HEK293 (cell line): ENCODE data around the gene SPNS2.

Experiments used
- GLI2 ChIP-seq: fragments of 450-650 bp; formaldehyde crosslinking; IDR thresholded peaks from 2 replicates; pipeline ENCODE4; 2017; ENCODE audit warnings: missing biosample characterization, missing genetic modification characterization, low read depth, borderline replicate concordance
- YY1 ChIP-seq: fragments of 450-650 bp; formaldehyde crosslinking; IDR thresholded peaks from 2 replicates; pipeline ENCODE4 v1.5.1; 2018; ENCODE audit warnings: missing biosample characterization, missing genetic modification characterization
- ZFHX2 ChIP-seq: fragments of 450-650 bp; formaldehyde crosslinking; conservative IDR thresholded peaks from 2 replicates; pipeline ENCODE4 v1.5.1; 2016; ENCODE audit warnings: missing biosample characterization, missing genetic modification characterization
- ZNF138 ChIP-seq: fragments of 450-650 bp; formaldehyde crosslinking; IDR thresholded peaks from 2 replicates; pipeline ENCODE4 v1.5.1; 2016; ENCODE audit warnings: missing biosample characterization, missing genetic modification characterization, borderline replicate concordance
- ZNF510 ChIP-seq: fragments of 450-650 bp; formaldehyde crosslinking; IDR thresholded peaks from 2 replicates; pipeline ENCODE4 v1.5.1; 2018; ENCODE audit warnings: mild to moderate bottlenecking, missing genetic modification characterization, missing biosample characterization; ENCODE audit not compliant: insufficient replicate concordance
- ZNF670 ChIP-seq: fragments of 450-650 bp; formaldehyde crosslinking; IDR thresholded peaks from 2 replicates; pipeline ENCODE4 v1.5.1; 2016; ENCODE audit warnings: missing biosample characterization, missing genetic modification characterization, low read depth
- ZNF768 ChIP-seq: fragments of 450-650 bp; formaldehyde crosslinking; IDR thresholded peaks from 2 replicates; pipeline ENCODE4 v1.5.1; 2018; ENCODE audit warnings: missing biosample characterization, mild to moderate bottlenecking, missing genetic modification characterization
- ZNF792 ChIP-seq: fragments of 450-650 bp; formaldehyde crosslinking; IDR thresholded peaks from 2 replicates; pipeline ENCODE4 v1.5.1; 2016; ENCODE audit warnings: missing biosample characterization, missing genetic modification characterization
- TF ChIP-seq, protein P1 (sequence below): fragments of 450-650 bp; formaldehyde crosslinking; IDR thresholded peaks from 2 replicates; pipeline ENCODE4 v1.5.1; 2016; ENCODE audit warnings: missing biosample characterization, missing genetic modification characterization
- TF ChIP-seq, protein P2 (sequence below): fragments of 450-650 bp; formaldehyde crosslinking; IDR thresholded peaks from 2 replicates; pipeline ENCODE4 v1.5.1; 2017; ENCODE audit warnings: missing biosample characterization, missing genetic modification characterization
- TF ChIP-seq, protein P3 (sequence below): fragments of 450-650 bp; formaldehyde crosslinking; conservative IDR thresholded peaks from 2 replicates; pipeline ENCODE4 v1.5.1; 2016; ENCODE audit warnings: low read depth, missing biosample characterization, missing genetic modification characterization
- TF ChIP-seq, protein P4 (sequence below): fragments of 450-650 bp; formaldehyde crosslinking; IDR thresholded peaks from 2 replicates; pipeline ENCODE4 v1.5.1; 2016; ENCODE audit warnings: missing biosample characterization, missing genetic modification characterization, low read depth

- TF ChIP-seq, protein P1, sequence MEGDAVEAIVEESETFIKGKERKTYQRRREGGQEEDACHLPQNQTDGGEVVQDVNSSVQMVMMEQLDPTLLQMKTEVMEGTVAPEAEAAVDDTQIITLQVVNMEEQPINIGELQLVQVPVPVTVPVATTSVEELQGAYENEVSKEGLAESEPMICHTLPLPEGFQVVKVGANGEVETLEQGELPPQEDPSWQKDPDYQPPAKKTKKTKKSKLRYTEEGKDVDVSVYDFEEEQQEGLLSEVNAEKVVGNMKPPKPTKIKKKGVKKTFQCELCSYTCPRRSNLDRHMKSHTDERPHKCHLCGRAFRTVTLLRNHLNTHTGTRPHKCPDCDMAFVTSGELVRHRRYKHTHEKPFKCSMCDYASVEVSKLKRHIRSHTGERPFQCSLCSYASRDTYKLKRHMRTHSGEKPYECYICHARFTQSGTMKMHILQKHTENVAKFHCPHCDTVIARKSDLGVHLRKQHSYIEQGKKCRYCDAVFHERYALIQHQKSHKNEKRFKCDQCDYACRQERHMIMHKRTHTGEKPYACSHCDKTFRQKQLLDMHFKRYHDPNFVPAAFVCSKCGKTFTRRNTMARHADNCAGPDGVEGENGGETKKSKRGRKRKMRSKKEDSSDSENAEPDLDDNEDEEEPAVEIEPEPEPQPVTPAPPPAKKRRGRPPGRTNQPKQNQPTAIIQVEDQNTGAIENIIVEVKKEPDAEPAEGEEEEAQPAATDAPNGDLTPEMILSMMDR (tag by site-specific recombination), result no peak
- TF ChIP-seq, protein P2, sequence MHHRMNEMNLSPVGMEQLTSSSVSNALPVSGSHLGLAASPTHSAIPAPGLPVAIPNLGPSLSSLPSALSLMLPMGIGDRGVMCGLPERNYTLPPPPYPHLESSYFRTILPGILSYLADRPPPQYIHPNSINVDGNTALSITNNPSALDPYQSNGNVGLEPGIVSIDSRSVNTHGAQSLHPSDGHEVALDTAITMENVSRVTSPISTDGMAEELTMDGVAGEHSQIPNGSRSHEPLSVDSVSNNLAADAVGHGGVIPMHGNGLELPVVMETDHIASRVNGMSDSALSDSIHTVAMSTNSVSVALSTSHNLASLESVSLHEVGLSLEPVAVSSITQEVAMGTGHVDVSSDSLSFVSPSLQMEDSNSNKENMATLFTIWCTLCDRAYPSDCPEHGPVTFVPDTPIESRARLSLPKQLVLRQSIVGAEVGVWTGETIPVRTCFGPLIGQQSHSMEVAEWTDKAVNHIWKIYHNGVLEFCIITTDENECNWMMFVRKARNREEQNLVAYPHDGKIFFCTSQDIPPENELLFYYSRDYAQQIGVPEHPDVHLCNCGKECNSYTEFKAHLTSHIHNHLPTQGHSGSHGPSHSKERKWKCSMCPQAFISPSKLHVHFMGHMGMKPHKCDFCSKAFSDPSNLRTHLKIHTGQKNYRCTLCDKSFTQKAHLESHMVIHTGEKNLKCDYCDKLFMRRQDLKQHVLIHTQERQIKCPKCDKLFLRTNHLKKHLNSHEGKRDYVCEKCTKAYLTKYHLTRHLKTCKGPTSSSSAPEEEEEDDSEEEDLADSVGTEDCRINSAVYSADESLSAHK, result no peak
- TF ChIP-seq ZNF768 (tag by site-specific recombination) (no peak), GLI2 (tag by site-specific recombination) (no peak), ZNF792 (no peak), YY1 (no peak), ZNF670 (tag by site-specific recombination) (no peak), ZNF510 (tag by site-specific recombination) (no peak), ZFHX2 (tag by site-specific recombination) (no peak), ZNF138 (tag by site-specific recombination) (no peak)
- TF ChIP-seq, protein P3, sequence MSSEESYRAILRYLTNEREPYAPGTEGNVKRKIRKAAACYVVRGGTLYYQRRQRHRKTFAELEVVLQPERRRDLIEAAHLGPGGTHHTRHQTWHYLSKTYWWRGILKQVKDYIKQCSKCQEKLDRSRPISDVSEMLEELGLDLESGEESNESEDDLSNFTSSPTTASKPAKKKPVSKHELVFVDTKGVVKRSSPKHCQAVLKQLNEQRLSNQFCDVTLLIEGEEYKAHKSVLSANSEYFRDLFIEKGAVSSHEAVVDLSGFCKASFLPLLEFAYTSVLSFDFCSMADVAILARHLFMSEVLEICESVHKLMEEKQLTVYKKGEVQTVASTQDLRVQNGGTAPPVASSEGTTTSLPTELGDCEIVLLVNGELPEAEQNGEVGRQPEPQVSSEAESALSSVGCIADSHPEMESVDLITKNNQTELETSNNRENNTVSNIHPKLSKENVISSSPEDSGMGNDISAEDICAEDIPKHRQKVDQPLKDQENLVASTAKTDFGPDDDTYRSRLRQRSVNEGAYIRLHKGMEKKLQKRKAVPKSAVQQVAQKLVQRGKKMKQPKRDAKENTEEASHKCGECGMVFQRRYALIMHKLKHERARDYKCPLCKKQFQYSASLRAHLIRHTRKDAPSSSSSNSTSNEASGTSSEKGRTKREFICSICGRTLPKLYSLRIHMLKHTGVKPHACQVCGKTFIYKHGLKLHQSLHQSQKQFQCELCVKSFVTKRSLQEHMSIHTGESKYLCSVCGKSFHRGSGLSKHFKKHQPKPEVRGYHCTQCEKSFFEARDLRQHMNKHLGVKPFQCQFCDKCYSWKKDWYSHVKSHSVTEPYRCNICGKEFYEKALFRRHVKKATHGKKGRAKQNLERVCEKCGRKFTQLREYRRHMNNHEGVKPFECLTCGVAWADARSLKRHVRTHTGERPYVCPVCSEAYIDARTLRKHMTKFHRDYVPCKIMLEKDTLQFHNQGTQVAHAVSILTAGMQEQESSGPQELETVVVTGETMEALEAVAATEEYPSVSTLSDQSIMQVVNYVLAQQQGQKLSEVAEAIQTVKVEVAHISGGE, result no peak
- TF ChIP-seq, protein P4, sequence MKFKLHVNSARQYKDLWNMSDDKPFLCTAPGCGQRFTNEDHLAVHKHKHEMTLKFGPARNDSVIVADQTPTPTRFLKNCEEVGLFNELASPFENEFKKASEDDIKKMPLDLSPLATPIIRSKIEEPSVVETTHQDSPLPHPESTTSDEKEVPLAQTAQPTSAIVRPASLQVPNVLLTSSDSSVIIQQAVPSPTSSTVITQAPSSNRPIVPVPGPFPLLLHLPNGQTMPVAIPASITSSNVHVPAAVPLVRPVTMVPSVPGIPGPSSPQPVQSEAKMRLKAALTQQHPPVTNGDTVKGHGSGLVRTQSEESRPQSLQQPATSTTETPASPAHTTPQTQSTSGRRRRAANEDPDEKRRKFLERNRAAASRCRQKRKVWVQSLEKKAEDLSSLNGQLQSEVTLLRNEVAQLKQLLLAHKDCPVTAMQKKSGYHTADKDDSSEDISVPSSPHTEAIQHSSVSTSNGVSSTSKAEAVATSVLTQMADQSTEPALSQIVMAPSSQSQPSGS (tag by site-specific recombination), result no peak
Observed at GRCh38 chr17:4525691-4526397, 27.2 kb downstream of the SPNS2 start.
